ENCODE measurements around the gene KLHDC10. TPM values are rescaled to one million over a fixed set of nuclear protein-coding genes. Genes with fewer than 3 reads are reported as not detected.
"Not testable (repeated sequence)": the region's sequence is repeated elsewhere in the genome, so short reads cannot be mapped to it uniquely, and the experiment has no call there.

Gene KLHDC10
- total RNA-seq, 4 donors from 2014 or later: 17.0 to 28.8 (median 23.0) TPM

DNA sequence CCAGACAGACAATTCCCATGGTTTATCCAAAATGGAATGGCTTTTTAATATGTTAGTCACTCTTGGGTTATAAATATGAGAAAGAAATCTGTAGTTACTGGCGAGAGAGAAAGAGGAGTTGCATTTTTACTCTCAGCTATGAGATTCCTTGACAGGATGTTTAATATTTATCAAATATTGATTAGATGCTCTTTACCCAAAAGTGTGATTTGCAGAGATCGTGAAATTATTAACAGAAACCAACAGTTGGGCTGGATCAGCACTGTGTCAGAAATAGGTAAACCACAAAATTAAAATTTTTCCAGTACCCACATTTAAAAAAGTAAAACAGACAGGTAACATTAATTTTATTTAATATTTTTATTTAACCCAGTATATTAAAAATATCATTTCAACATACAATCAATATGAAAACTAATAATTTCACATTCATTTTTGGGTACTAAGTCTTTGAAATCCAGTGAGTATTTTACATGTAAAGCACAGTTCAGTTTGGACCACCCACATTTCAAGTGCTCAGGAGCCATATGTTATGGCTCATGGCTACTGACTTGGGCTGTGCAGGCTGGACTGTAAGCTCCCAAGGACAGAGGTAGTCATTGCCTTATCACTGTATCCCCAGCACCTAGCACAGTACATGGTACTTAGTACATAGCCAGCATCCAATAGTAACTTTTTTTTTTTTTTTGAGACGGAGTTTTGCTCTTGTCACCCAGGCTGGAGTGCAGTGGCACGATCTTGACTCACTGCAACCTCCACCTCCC is 42.5 kb downstream of the KLHDC10 start:
- no peak for ATAC-seq
- WGBS, 2 donors (ENCODE audit: low coverage in 1 of 2): 73 to 90% methylated on average over 4 of the region's 4 CpGs
- no peaks in the 10 kb centered on the region for H3K4me1 ChIP-seq
- no peak overlapping the region for H3K27ac ChIP-seq
- no peak overlapping the region for H3K4me3 ChIP-seq
- TF ChIP-seq, protein P1, sequence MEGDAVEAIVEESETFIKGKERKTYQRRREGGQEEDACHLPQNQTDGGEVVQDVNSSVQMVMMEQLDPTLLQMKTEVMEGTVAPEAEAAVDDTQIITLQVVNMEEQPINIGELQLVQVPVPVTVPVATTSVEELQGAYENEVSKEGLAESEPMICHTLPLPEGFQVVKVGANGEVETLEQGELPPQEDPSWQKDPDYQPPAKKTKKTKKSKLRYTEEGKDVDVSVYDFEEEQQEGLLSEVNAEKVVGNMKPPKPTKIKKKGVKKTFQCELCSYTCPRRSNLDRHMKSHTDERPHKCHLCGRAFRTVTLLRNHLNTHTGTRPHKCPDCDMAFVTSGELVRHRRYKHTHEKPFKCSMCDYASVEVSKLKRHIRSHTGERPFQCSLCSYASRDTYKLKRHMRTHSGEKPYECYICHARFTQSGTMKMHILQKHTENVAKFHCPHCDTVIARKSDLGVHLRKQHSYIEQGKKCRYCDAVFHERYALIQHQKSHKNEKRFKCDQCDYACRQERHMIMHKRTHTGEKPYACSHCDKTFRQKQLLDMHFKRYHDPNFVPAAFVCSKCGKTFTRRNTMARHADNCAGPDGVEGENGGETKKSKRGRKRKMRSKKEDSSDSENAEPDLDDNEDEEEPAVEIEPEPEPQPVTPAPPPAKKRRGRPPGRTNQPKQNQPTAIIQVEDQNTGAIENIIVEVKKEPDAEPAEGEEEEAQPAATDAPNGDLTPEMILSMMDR (IDR thresholded peaks at IDR 0.05): no peak
- TF ChIP-seq EP300 (IDR thresholded peaks at IDR 0.05) (no peak), POLR2AphosphoS5 (IDR thresholded peaks at IDR 0.05) (no peak)
- no peaks in the 10 kb centered on the region for H3K27me3 ChIP-seq
- no peaks in the 10 kb centered on the region for H3K9me3 ChIP-seq
- no peaks in the 10 kb centered on the region for H3K36me3 ChIP-seq

DNA sequence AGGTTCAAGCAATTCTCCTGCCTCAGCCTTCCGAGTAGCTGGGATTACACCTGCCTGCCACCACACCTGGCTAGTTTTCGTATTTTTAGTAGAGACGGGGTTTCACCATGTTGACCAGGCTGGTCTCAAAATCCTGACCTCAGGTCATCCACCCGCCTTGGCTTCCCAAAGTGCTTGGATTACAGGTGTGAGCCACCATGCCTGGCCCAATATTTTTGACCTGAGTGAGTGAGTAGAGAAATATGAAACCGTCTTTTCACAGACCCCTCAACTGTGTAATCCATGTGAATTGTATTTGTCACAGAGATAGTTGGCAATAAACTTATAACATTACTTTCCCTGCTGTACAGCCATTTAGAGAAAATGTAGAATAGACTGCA is 43.1 kb downstream of the KLHDC10 start:
- not testable (repeated sequence) for ATAC-seq
- WGBS, 2 donors (ENCODE audit: low coverage in 1 of 2): 100% methylated on average over 2 to 5 of the region's 5 CpGs

DNA sequence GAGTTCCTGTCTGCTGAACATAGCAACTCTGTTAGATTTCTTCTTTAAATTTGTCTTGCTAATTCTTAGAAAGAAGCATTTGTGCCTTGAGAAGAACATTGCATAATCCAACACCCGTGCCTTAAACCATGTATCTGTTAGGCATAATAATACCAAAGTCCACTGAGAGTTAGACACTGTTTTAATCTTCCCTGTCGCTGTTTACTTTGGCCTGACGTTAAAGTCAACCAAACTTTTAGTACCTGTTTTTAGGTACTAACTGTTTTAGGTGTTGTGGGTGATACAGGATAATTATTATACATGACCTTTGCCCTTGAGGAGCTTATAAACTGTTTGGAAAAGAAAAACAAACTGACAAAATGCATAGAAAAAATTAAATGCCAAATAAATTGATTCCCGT is 43.6 kb downstream of the KLHDC10 start:
- Histone ChIP-seq H3K27me3 (no peaks in the 10 kb centered on the region), H3K4me3 (no peak overlapping the region), H3K27ac (no peak overlapping the region), H3K36me3 (no peaks in the 10 kb centered on the region), H3K9me3 (no peaks in the 10 kb centered on the region), H3K4me1 (no peaks in the 10 kb centered on the region)
- ATAC-seq: no peak
- TF ChIP-seq, protein P1 (IDR thresholded peaks at IDR 0.05): no peak
- no peak for TF ChIP-seq POLR2A (IDR thresholded peaks at IDR 0.05)
- no peak for TF ChIP-seq EP300 (IDR thresholded peaks at IDR 0.05)
- TF ChIP-seq POLR2AphosphoS5 (IDR thresholded peaks at IDR 0.05): no peak
- WGBS, 2 donors (ENCODE audit: low coverage in 1 of 2): 75 to 85% methylated on average over 4 of the region's 4 CpGs

More for the DNA sequence above, 43.1 kb downstream of the KLHDC10 start:
- H3K9me3 ChIP-seq, H3K4me3 ChIP-seq, H3K36me3 ChIP-seq, H3K27me3 ChIP-seq, H3K27ac ChIP-seq, H3K4me1 ChIP-seq: not testable (repeated sequence)

DNA sequence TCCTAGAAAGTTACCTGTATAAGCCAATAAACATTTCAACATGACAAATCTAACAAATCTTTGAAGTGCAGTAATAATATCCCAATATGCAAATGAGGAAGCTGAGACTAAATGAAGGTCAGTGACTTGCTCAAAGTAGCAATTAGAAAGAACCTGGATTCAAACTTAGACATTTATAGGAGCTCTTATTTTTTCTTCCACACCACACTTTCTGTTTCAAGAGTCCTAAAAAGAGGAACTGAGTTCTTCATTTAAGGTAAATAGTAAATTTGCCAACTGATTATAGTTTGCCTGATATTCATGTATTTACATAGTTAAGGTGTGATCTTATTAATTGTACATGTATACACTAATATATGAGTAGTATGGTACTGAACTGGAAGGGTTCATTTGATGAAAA is 44.0 kb downstream of the KLHDC10 start:
- H3K27ac ChIP-seq: no peak overlapping the region
- ATAC-seq: no peak
- no peaks in the 10 kb centered on the region for H3K27me3 ChIP-seq

DNA sequence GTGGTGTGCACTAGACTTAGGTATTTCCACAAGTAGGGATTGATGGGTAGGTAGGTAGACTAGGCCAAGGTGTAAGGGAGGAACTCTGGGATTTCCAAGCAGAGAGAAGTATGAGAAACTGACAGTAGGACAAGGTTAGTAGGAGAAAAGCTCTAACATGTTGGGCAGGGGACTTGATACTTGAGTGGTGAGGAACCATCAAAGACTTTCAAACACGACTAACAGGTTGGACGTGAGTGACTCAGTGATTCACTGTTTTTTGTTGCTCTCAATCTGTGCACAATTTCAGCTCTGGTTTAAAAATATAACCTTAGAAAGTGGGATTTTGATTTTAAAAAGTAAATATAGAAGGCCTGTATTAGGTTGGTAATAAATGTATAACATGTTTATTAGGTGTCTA is 44.4 kb downstream of the KLHDC10 start:
- Histone ChIP-seq H3K27me3 (no peaks in the 10 kb centered on the region), H3K36me3 (peaks cover 0 to under 1% of the 10 kb centered on the region in 2 donors), H3K4me1 (no peaks in the 10 kb centered on the region), H3K27ac (no peak overlapping the region), H3K9me3 (no peaks in the 10 kb centered on the region), H3K4me3 (no peak overlapping the region)
- no peak for TF ChIP-seq EP300 (IDR thresholded peaks at IDR 0.05)
- TF ChIP-seq POLR2AphosphoS5 (IDR thresholded peaks at IDR 0.05): no peak
- no peak for TF ChIP-seq POLR2A (IDR thresholded peaks at IDR 0.05)
- TF ChIP-seq, protein P1 (IDR thresholded peaks at IDR 0.05): no peak
- no peak for ATAC-seq
- 97 to 100% methylated on average over 2 of the region's 2 CpGs for whole genome bisulfite sequencing, 2 donors (ENCODE audit: low coverage in 1 of 2)

More for the DNA sequence above, 44.0 kb downstream of the KLHDC10 start:
- Histone ChIP-seq H3K4me1 (no peaks in the 10 kb centered on the region), H3K36me3 (no peaks in the 10 kb centered on the region), H3K4me3 (no peak overlapping the region), H3K9me3 (no peaks in the 10 kb centered on the region)
- no peak for TF ChIP-seq EP300 (IDR thresholded peaks at IDR 0.05)
- no peak for TF ChIP-seq POLR2A (IDR thresholded peaks at IDR 0.05)
- TF ChIP-seq, protein P1 (IDR thresholded peaks at IDR 0.05): no peak
- TF ChIP-seq POLR2AphosphoS5 (IDR thresholded peaks at IDR 0.05): no peak
